ENCODE results near the gene WNT3A. TPM values are rescaled to one million over a fixed set of nuclear protein-coding genes. Genes with fewer than 3 reads are reported as not detected.

Gene WNT3A
- polyA plus RNA-seq, 1 experiment = not detected

DNA sequence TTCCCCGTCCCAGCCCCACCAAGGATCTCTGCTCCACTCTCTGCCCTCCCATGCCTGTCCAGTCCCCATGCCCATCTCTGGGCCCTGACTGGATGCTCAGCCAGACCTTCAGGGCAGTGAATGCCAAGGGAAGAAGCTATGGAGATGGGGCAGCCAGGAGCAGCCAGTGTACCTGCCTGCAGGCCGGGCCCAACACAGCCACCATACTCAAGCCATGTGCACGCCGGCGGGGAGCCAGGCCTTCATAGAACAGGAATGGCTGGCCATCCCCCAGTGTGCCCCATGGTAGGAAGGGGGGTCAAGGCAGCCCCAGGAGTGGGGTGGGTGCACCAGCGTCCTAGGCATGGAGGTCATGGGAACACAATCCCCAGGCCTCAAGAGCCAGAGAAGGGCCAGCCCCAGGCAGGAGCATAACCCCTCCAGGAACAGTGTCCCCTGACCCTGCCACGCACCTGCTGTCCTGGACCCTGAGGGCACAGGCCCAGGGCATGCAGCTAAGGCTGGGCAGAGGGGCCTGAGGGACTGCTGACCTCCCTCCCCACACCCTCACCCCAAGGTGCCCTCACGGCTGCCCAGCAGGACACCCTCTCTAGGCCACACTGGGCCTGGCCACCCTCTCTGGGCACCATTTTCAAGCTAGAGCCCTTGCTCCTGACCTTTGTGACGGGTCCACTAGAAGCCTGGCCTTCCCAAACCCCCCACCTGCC lies 55.4 kb downstream of the WNT3A start:
- TF ChIP-seq, protein P1, sequence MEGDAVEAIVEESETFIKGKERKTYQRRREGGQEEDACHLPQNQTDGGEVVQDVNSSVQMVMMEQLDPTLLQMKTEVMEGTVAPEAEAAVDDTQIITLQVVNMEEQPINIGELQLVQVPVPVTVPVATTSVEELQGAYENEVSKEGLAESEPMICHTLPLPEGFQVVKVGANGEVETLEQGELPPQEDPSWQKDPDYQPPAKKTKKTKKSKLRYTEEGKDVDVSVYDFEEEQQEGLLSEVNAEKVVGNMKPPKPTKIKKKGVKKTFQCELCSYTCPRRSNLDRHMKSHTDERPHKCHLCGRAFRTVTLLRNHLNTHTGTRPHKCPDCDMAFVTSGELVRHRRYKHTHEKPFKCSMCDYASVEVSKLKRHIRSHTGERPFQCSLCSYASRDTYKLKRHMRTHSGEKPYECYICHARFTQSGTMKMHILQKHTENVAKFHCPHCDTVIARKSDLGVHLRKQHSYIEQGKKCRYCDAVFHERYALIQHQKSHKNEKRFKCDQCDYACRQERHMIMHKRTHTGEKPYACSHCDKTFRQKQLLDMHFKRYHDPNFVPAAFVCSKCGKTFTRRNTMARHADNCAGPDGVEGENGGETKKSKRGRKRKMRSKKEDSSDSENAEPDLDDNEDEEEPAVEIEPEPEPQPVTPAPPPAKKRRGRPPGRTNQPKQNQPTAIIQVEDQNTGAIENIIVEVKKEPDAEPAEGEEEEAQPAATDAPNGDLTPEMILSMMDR (IDR thresholded peaks at IDR 0.05; ENCODE audit: insufficient read depth, low read depth, low read length) = no peak
- Histone ChIP-seq H3K4me3 (ENCODE audit: low read depth, low read length) (no peak overlapping the region), H3K27me3 (ENCODE audit: control insufficient read depth, insufficient read depth, low read length) (peaks cover 26% of the 10 kb centered on the region), H3K36me3 (ENCODE audit: control insufficient read depth, insufficient read depth, low read length) (no peaks in the 10 kb centered on the region)
- no peak for DNase-seq (ENCODE audit: low read depth)
- CTCF ChIA-PET = interaction anchor here (1.4 kb wide), 1 partner anchor 63 kb away, joined by 5 read pairs; no protein-coding TSS in a partner anchor
- POLR2A ChIA-PET = no interaction called here

DNA sequence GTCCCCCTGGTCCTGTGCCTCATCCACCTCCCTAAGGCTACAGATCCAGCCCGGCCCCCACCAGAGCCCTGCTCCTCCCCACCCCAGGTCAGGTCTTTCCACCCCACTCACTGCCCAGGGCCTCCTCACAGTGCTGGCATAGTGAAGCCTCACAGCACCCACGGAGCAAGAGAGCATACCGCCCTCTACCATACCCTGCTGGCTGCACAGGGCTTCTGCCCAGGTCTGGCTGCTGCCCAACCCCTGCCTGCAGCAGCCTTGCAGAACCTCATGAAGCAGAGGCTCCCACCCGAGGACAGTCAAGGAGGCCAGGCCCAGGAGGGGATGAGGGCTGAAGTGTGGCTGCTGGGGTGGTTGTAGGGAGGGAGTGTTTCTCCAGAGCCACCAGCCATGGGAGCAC lies 56.0 kb downstream of the WNT3A start:
- Histone ChIP-seq H3K27me3 (ENCODE audit: control insufficient read depth, insufficient read depth, low read length) (peaks cover 26% of the 10 kb centered on the region), H3K4me3 (ENCODE audit: low read depth, low read length) (no peak overlapping the region), H3K36me3 (ENCODE audit: control insufficient read depth, insufficient read depth, low read length) (no peaks in the 10 kb centered on the region)
- DNase-seq (ENCODE audit: low read depth) = no peak
- ChIA-PET CTCF (no interaction called here), POLR2A (no interaction called here)
- TF ChIP-seq, protein P1 (IDR thresholded peaks at IDR 0.05; ENCODE audit: insufficient read depth, low read depth, low read length) = no peak

DNA sequence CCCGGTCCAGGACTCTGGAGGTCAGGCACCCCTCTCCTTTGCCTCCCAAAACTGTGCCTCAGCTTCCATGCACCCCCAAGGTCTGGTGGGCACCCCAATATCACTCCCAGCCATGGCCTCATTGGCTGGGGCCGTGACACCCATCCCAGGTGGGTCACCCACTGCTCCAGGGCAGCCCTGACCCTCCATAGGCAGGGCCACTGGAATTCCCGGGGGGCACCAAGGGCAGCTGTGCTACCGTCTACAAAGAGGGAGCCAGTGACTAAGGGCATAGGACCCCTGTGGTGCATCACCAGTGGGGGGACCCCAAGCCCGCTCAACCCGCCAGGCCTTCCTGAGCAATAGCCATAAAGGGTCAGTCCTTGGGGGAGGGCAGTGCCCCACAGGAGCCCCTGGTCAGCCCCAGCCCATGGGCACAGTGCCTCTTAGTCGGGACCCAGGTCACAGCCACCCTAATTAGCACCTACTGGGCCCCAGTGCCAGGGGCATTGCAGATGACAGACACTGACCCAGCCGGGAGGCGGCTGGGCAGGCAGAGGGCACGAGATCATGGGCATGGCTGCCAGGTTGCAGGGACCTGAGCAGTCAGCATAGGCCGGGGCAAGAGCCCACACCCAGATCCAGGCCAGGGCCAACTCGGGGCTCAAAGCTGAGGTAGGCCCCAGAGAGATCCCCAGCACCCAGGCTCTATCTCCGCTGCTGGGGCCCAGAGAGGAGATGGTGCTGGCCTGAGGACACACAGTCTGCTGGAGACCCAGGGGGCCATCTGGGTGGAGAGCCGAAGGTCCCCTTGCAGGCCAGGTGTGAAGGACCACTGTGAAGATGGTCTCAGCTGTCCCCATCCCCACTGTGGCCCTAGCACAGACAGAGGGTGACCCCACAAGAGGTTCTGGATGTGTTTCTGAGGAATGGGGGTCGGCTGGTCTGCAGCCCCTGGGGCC lies 56.7 kb downstream of the WNT3A start:
- TF ChIP-seq, protein P1 (IDR thresholded peaks at IDR 0.05; ENCODE audit: insufficient read depth, low read depth, low read length) = no peak
- POLR2A ChIA-PET = no interaction called here
- CTCF ChIA-PET = no interaction called here
- DNase-seq (ENCODE audit: low read depth) = no peak
- no peaks in the 10 kb centered on the region for H3K36me3 ChIP-seq (ENCODE audit: control insufficient read depth, insufficient read depth, low read length)
- H3K4me3 ChIP-seq (ENCODE audit: low read depth, low read length) = no peak overlapping the region
- H3K27me3 ChIP-seq (ENCODE audit: control insufficient read depth, insufficient read depth, low read length) = peaks cover 21% of the 10 kb centered on the region

DNA sequence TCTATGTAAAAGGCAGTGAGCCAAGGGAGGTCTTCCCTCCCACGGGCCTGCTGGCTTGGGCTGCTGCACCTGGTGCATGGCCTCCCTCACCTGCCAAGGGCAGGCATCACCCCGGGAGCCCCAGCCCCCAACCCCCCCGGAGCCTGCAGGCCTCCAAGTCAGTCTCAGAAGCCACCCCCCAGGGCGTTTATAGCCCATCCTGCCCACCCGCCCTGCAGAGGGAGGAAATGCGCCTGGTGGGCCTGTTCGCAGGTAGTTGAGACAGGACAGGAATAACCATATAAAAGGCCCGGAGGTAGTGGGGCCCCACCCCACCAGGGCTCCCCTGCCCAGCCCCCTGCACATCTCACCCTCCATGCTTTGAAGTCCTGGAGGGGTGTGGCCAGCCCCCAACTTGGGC lies 57.5 kb downstream of the WNT3A start:
- H3K4me3 ChIP-seq (ENCODE audit: low read depth, low read length) = no peak overlapping the region
- H3K36me3 ChIP-seq (ENCODE audit: control insufficient read depth, insufficient read depth, low read length) = no peaks in the 10 kb centered on the region
- H3K27me3 ChIP-seq (ENCODE audit: control insufficient read depth, insufficient read depth, low read length) = peaks cover 14% of the 10 kb centered on the region
- ChIA-PET CTCF (no interaction called here), POLR2A (no interaction called here)
- DNase-seq (ENCODE audit: low read depth) = no peak
- TF ChIP-seq, protein P1 (IDR thresholded peaks at IDR 0.05; ENCODE audit: insufficient read depth, low read depth, low read length) = no peak

All from BJ (cell line).